NCI-H345 (cell line): Measurements from ENCODE around the gene ZNF837.
"Not testable (repeated sequence)": the region's sequence is repeated elsewhere in the genome, so short reads cannot be mapped to it uniquely, and the experiment has no call there.

ENCODE experiments used
- DNase-seq: peaks from one replicate; lab custom pipeline; 2025; lab: John Stamatoyannopoulos, UW

ZNF837 gene

GRCh38 chr19:58350001-58350861 is 30.6 kb downstream of the ZNF837 start:
- DNase-seq = no peak

DNA sequence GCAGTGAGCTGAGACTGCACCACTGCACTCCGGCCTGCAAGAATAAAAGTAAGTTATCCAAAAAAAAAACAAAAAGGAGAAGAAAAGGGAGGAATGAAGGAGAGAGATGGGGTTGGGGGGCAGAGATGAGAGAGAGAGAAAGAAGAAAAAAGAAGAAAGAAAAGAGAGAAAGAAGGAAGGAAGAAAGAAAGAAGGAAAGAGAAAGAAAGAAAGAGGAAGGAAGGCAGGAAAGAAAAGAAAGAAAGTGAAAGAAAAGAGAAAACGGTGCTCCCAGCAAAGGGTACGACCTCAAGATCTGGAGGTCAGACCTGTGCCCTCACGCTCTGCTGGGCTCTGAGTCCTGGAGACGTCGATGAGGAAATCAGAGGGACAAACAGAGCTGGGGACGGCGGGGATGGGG is 31.2 kb downstream of the ZNF837 start:
- no peak for DNase-seq

GRCh38 chr19:58348080-58348479 is 32.8 kb downstream of the ZNF837 start:
- DNase-seq = not testable (repeated sequence)

DNA sequence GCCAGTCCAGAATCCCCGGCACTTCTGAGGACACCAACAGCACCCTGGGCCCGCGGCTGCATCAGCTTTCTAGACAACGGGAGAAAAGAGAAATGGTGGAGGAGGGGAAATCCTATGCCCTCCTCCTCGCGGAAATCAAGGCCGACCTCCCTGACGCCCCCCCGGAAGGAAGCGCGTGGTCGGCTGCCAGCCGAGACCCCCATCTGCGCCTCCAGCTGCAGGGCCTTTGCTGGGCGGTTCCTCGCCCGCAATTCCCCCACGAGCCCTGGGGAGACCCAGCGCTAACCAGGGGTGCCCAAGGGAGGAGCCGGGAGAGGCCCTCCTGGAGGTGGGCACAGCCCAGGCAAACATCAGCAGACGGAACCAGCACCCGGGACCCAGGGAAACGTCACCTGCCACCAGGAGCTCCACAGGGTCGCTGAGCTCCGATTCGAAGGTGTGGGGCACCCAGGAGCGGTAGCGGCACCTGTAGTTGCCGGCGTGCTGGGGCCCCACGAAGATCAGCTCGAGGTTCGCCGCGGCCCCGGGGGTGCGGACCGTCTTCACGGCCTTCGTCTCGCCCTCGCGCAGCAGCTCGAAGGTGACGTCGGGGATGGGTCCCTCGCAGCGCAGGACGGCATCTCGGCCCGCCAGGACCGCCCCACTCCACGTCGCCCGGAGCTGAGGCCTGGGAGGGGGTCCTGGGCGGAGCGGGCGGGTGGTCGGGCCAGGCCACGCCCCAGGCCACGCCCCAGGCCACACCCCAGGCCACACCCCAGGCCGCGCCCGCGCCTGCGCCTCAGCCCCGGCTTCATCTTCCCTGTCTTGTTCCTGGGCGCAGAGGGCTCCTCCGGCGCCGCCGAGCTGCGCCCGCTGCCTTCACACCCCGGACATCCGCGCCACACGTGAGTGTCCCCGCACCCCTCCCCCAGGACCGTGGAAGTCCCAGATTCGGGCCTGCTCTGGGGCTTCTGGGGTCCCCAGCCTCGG is 33.6 kb downstream of the ZNF837 start:
- peak; percentile 72 for DNase-seq

DNA sequence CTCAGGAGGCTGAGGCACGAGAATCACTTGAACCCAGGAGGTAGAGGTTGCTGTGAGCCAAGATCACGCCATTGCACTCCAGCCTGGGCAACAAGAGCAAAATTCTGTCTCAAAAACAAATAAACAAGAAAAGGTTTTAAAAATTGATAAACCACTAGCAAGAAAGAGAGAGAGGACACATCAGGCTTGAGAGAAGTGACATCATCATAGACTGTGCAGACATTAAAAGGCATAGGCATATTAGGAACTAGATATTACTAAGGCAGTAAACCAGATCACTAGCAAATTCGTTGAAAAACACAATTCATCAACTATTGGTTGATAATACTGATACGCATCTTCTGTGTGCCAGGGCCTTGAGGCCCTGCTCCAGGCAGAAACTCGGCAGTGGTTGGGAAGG is 35.3 kb downstream of the ZNF837 start:
- no peak for DNase-seq

GRCh38 chr19:58338825-58339558 is 41.8 kb downstream of the ZNF837 start:
- no peak for DNase-seq

- no peak for DNase-seq
Observed at GRCh38 chr19:58338336-58338735, 42.5 kb downstream of the ZNF837 start.

- no peak for DNase-seq
Observed at GRCh38 chr19:58336820-58337219, 44.0 kb downstream of the ZNF837 start.

DNA sequence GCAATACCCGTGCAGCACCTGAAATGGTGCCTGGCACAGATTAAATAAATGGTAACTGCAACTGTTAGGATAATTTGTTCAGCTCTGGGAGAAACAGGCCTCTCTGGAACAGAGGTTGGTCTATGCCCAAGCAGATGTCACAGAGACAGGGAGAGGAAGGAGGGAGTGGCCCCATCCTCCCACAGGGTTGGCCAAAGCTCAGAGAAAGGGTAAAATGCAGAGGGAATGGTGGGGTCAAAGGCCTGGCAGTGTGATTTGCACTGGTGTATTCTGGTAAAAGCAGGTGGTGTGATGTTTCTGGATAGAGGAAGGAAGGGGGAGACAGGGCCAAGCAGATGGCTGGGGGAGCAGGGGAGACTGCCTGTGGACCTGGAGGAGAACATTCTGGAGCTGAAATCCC is 44.6 kb downstream of the ZNF837 start:
- no peak for DNase-seq

DNA sequence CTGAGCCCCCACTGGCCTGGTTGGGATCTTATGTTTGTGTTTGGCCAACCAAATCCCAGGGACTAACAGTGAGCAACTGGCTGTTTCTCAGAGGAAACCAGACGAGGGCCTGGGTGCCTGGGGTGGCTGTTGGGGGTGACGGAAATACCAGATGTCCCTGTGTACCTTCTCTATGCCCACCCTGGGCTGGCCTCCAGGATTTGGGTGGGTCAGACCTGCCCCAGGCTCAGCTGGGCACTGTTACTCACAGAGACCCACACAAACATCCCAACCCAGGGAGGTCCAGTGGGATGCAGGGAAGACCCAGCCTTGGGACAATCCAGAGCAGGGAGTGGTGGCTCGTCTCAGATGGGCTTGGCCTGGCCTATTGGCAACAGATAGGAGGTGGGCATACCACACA is 45.2 kb downstream of the ZNF837 start:
- DNase-seq = no peak

DNA sequence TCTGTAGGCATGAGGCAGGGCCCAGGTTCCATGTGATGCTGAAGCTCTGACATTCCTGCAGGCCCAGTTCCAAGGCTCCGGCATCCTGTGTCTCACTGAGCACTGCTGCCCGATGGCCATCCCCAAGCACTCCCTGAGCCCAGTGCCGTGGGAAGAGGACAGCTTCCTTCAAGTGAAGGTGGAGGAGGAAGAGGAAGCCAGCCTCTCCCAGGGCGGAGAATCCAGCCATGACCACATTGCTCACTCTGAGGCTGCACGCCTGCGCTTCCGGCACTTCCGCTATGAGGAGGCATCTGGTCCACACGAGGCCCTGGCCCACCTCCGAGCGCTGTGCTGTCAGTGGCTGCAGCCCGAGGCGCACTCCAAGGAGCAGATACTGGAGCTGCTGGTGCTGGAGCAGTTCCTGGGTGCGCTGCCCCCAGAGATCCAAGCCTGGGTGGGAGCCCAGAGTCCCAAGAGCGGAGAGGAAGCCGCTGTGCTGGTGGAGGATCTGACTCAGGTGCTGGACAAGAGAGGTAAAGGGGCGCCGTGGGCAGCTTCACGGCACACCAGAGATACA is 46.1 kb downstream of the ZNF837 start:
- no peak for DNase-seq

DNA sequence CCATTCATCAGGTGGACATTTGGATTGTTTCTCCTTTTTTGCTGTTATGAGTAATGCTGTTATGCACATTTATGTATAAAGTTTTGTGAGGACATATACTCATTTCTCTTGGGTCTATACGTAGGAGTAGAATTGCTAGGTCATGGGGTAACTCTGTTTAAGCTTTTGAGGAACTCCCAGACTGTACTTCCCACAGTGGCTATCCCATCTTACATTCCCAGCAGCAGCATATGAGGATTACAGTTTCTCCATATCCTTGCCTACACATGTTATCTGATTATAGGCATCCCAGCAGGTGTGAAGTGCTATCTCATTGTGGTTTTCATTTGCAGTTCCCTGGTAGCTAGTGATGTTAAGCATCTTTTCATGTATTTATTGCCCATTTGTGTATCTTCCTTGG is 48.1 kb downstream of the ZNF837 start:
- no peak for DNase-seq

DNA sequence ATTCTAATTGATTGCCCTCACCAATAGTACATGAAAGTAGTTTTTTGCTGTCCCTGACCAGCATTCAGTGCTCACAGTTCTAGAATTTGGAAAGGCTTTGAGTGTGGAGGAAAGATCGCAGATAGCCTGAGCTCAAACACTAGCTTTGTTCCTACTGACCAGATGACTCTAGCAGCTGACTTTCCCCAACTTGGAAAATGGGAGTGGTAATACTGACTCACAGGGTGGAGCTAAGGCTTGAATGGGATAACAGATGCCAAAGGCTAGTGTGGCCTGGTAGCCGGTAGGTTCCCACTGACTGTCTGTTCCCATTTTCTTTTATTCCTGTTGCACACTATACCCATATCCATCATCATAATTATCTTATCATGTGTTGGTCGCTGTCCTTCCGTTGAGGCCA is 50.4 kb downstream of the ZNF837 start:
- no peak for DNase-seq

- DNase-seq = no peak
Observed at GRCh38 chr19:58328999-58329398, 51.8 kb downstream of the ZNF837 start.

DNA sequence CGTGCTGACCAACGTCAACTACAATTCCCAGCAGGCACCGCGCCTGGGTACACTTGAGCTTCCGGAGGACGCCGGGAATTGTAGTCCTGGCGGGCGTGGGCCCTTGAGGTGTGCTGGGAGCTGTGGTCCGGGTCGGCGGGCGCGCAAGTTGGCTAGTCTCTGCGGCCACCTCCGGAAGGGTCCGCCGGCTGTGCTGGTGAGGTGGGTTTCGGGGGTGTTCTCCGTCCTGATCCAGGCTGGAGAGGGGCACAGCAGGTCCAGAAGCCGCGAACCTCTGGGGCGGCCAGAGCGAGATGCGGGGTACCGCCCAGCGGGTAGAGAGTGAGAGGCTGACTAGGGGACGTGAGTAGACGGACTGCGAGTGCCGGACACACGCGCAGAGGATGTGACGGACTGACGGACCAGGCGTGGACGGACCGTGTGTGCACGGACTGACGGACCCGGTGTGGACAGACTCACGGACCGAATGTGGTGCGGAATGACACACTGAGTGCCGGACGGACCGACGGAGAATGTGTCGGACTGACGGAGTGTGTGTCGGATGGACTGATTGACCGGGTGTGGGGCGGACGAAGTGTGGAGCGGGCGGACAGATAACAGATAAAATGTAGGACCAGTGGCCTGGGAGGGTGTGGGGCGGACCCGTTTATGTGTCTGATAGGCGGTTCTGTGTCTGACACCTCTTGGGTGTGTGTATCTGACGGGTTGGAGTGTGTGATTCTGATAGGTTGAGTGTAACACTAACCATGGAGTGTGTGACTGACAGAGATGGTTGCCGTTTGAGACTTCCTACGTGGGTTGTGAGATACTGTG is 53.7 kb downstream of the ZNF837 start, which contains the start of gene ZSCAN22:
TSS of gene ZSCAN22 (plus strand) at position 81 of the 813 bp plus-strand sequence. CDS start 7,809 bp downstream, outside the sequence.
- DNase-seq = peak; percentile 89

- DNase-seq = no peak
Observed at GRCh38 chr19:58326501-58326913, 54.3 kb downstream of the ZNF837 start.

GRCh38 chr19:58325311-58326022 is 55.4 kb downstream of the ZNF837 start:
- DNase-seq = no peak

GRCh38 chr19:58319241-58319640 is 61.6 kb downstream of the ZNF837 start:
- no peak for DNase-seq

GRCh38 chr19:58318297-58318696 is 62.5 kb downstream of the ZNF837 start:
- DNase-seq = no peak
